Upper lobe of right lung (tissue), 1 donor: ENCODE measurements around the gene CLMN. TPM values are rescaled to one million over a fixed set of nuclear protein-coding genes. Genes with fewer than 3 reads are reported as not detected.

Experiments used
- ATAC-seq: fragments of 200-7000 bp; cut with Tn5 transposase; one replicate; pipeline ENCODE4 v1.9.1; 2020; ENCODE audit warnings: mild to moderate bottlenecking, moderate library complexity
- DNase-seq: peaks from one replicate; pipeline ENCODE4 v3.0.0-alpha.2; 2020
- H3K27ac ChIP-seq: fragments of 200-600 bp; one replicate; pipeline ENCODE4 v1.8.0; 2022
- H3K27me3 ChIP-seq: fragments of 200-600 bp; one replicate; pipeline ENCODE4 v1.8.0; 2022; ENCODE audit warnings: mild to moderate bottlenecking
- H3K36me3 ChIP-seq: fragments of 200-600 bp; one replicate; pipeline ENCODE4 v1.8.0; 2022
- H3K4me1 ChIP-seq: fragments of 200-600 bp; one replicate; pipeline ENCODE4 v1.8.0; 2022
- H3K4me3 ChIP-seq: fragments of 200-600 bp; one replicate; pipeline ENCODE4 v1.8.0; 2022; ENCODE audit warnings: mild to moderate bottlenecking
- H3K9me3 ChIP-seq: fragments of 200-600 bp; one replicate; pipeline ENCODE4 v1.8.0; 2022
- CTCF ChIP-seq: fragments of 200-600 bp; IDR thresholded peaks from one replicate; pipeline ENCODE4 v1.8.0; 2022; ENCODE audit warnings: antibody characterized with exemption
- intact Hi-C: fragments of 100-400 bp; cut with DNase I; formaldehyde crosslinking; loops from one replicate; pipeline ENCODE4 v1.11.0; 2022
- total RNA-seq: library from RNA; stranded (reverse); fragmentation: NEBNext Ultra II Directional; extraction: Animal tissue kit (Norgen Biotek cat#: 25700); gene quantifications from one replicate; pipeline ENCODE4 v1.2.1, GENCODE V29; 2021
- donor health status: DM: no; HTN: yes; CAD: no; lungs with severe emphysema.

Gene CLMN
- total RNA-seq, 1 donor from 2014 or later: 19.3 TPM

GRCh38 chr14:95244587-95244986 lies 75.1 kb downstream of the CLMN start:
- no peak for ATAC-seq
- no peak for DNase-seq
- H3K4me1 ChIP-seq: no peaks in the 10 kb centered on the region
- H3K27me3 ChIP-seq: no peaks in the 10 kb centered on the region
- no peaks in the 10 kb centered on the region for H3K9me3 ChIP-seq
- no peaks in the 10 kb centered on the region for H3K36me3 ChIP-seq
- intact Hi-C loops: no loop called here
- no peak for TF ChIP-seq CTCF
- H3K4me3 ChIP-seq: no peak overlapping the region
- H3K27ac ChIP-seq: no peak overlapping the region

GRCh38 chr14:95242870-95243269 lies 76.8 kb downstream of the CLMN start:
- Histone ChIP-seq H3K36me3 (no peaks in the 10 kb centered on the region), H3K27me3 (no peaks in the 10 kb centered on the region), H3K9me3 (no peaks in the 10 kb centered on the region), H3K4me3 (no peak overlapping the region), H3K27ac (no peak overlapping the region), H3K4me1 (no peaks in the 10 kb centered on the region)
- no peak for ATAC-seq
- intact Hi-C loops: no loop called here
- TF ChIP-seq CTCF: no peak
- DNase-seq: no peak

GRCh38 chr14:95240859-95241813 lies 78.6 kb downstream of the CLMN start:
- no peak for TF ChIP-seq CTCF
- ATAC-seq (no peak), DNase-seq (no peak)
- no peaks in the 10 kb centered on the region for H3K4me1 ChIP-seq
- intact Hi-C loops: no loop called here
- no peak overlapping the region for H3K27ac ChIP-seq
- no peaks in the 10 kb centered on the region for H3K27me3 ChIP-seq
- H3K4me3 ChIP-seq: no peak overlapping the region
- no peaks in the 10 kb centered on the region for H3K9me3 ChIP-seq
- no peaks in the 10 kb centered on the region for H3K36me3 ChIP-seq

- intact Hi-C loops: no loop called here
- Histone ChIP-seq H3K4me3 (no peak overlapping the region), H3K4me1 (no peaks in the 10 kb centered on the region), H3K27me3 (no peaks in the 10 kb centered on the region), H3K36me3 (no peaks in the 10 kb centered on the region), H3K9me3 (no peaks in the 10 kb centered on the region), H3K27ac (no peak overlapping the region)
- ATAC-seq (no peak), DNase-seq (no peak)
- no peak for TF ChIP-seq CTCF
Measured at GRCh38 chr14:95238487-95239298, 81.0 kb downstream of the CLMN start.

GRCh38 chr14:95237958-95238340 lies 81.8 kb downstream of the CLMN start:
- H3K27me3 ChIP-seq: no peaks in the 10 kb centered on the region
- TF ChIP-seq CTCF: no peak
- H3K27ac ChIP-seq: no peak overlapping the region
- DNase-seq (no peak), ATAC-seq (no peak)
- H3K36me3 ChIP-seq: no peaks in the 10 kb centered on the region
- no peak overlapping the region for H3K4me3 ChIP-seq
- no peaks in the 10 kb centered on the region for H3K4me1 ChIP-seq
- intact Hi-C loops: no loop called here
- H3K9me3 ChIP-seq: no peaks in the 10 kb centered on the region
